DMS114 treated with DMSO at 0.1 percent for 48 hours (cell line): ENCODE results near the gene CCDC7.
A peak's percentile ranks its signal among the peaks of the same experiment; 100 is the strongest.
"Not testable (repeated sequence)": the region's sequence is repeated elsewhere in the genome, so short reads cannot be mapped to it uniquely, and the experiment has no call there.

Experiments used
- DNase-seq: peaks from one replicate; lab custom pipeline; 2025; ENCODE audit not compliant: unreplicated experiment; lab: John Stamatoyannopoulos, UW

Gene CCDC7

GRCh38 chr10:32445740-32446535, at the start of gene CCDC7:
Gene CCDC7, plus strand, starts transcription at chr10:32446140. Its CDS starts 5,503 bp downstream, at chr10:32451643.
- DNase-seq: peak; percentile 87

GRCh38 chr10:32397163-32397562, 48.8 kb upstream of the CCDC7 start:
- DNase-seq: not testable (repeated sequence)

- not testable (repeated sequence) for DNase-seq
These were observed 46.2 kb upstream of the CCDC7 start for GRCh38 chr10:32399720-32400119.

- DNase-seq: no peak
These were observed 45.0 kb upstream of the CCDC7 start for GRCh38 chr10:32400961-32401360.

- no peak for DNase-seq
These were observed 43.4 kb upstream of the CCDC7 start for GRCh38 chr10:32402499-32402898.

GRCh38 chr10:32403091-32403490, 42.8 kb upstream of the CCDC7 start:
- no peak for DNase-seq

- DNase-seq: no peak
These were observed 37.2 kb upstream of the CCDC7 start for GRCh38 chr10:32408690-32409089.

GRCh38 chr10:32409741-32410140, 36.2 kb upstream of the CCDC7 start:
- DNase-seq: no peak

GRCh38 chr10:32410569-32410968, 35.4 kb upstream of the CCDC7 start:
- no peak for DNase-seq

GRCh38 chr10:32411797-32412498, 34.0 kb upstream of the CCDC7 start:
- no peak for DNase-seq

- no peak for DNase-seq
These were observed 33.5 kb upstream of the CCDC7 start for GRCh38 chr10:32412499-32412853.

GRCh38 chr10:32413513-32413912, 32.4 kb upstream of the CCDC7 start:
- no peak for DNase-seq

GRCh38 chr10:32415361-32415760, 30.6 kb upstream of the CCDC7 start:
- no peak for DNase-seq

- no peak for DNase-seq
These were observed 27.9 kb upstream of the CCDC7 start for GRCh38 chr10:32417911-32418547.

- DNase-seq: no peak
These were observed 27.4 kb upstream of the CCDC7 start for GRCh38 chr10:32418572-32418971.

GRCh38 chr10:32419615-32420014, 26.3 kb upstream of the CCDC7 start:
- DNase-seq: no peak

- DNase-seq: no peak
These were observed 19.8 kb upstream of the CCDC7 start for GRCh38 chr10:32426186-32426585.

GRCh38 chr10:32433542-32433941, 12.4 kb upstream of the CCDC7 start:
- DNase-seq: no peak

- DNase-seq: no peak
These were observed 9.7 kb upstream of the CCDC7 start for GRCh38 chr10:32436215-32436614.

- no peak for DNase-seq
These were observed 8.6 kb upstream of the CCDC7 start for GRCh38 chr10:32437334-32437733.

GRCh38 chr10:32445036-32445435, 904 bp upstream of the CCDC7 start:
- DNase-seq: no peak
